Middle frontal gyrus (tissue), 1 donor: ENCODE measurements around the gene BMAL2.

Experiments
- DNase-seq: peaks from one replicate; pipeline ENCODE4 v3.0.0-alpha.2; 2015; ENCODE audit warnings: low spot score; ENCODE audit errors: extremely low spot score

BMAL2 gene

DNA sequence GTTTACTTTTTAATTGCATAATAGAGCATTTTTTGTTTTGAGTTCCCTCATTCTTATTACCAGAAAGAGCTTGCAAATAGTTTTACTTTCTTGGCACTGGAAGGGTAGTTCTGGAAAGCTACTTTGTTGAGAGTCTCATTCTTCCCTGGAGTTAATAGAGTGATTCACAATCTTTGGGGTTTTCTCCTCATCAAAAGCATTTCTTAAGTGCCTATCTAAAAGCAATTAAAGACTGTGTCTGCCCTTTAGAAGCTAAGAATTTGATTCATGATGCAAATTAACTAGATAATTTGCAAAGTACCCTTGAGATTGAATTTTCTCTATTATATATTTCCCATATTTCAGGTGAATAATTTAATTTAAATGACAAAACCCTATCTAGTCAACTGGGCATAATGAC lies 8.1 kb upstream of the BMAL2 start:
- DNase-seq = no peak

DNA sequence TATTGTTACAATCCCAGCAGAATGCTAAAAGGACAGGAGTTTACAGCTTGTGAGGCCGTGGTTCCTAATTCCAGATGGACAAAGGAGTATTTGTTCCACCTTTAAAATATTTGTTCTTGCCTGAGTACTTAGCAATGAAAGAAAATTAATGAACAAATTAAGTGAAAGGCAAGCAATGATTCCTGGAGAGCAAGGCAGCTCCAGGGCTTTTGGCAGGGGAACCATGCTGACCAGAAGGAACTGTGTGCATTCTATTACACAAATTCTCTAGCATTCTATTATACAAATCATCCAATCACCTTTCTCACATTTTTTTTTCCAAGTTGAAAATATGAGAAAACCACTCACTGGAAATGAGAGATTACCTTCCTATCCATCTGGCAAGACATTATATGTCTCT lies 1.8 kb upstream of the BMAL2 start:
- DNase-seq = no peak

DNA sequence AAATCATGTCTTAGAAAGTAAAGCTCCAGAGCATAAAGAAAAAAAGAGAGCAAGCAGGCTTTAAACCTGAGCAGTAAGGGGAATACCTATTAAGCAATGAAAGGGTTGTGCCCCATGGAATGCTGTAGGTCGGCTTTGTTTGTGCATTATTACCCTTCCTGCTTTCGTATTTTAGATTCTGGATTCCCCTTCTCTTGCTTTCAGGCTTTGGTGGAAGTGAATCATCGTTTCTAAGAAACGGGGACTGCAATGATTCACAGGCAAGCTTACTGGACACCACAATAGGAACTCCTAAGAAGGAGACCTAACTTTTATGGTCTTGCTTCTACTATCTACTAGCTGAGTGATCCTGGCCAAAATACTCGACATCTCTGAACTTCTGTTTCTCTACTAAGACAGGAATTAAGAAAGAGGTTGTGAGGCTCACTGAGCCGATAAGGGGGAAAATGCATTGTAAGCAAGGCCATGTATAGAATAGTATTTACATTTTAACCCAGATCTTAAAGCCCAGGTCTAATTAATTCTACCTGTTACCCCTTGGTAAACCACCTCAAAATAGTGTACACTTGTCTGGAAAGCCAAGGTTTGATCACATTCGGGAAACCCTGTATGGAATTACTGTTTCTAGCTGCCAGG lies 1.2 kb upstream of the BMAL2 start:
- DNase-seq = no peak

DNA sequence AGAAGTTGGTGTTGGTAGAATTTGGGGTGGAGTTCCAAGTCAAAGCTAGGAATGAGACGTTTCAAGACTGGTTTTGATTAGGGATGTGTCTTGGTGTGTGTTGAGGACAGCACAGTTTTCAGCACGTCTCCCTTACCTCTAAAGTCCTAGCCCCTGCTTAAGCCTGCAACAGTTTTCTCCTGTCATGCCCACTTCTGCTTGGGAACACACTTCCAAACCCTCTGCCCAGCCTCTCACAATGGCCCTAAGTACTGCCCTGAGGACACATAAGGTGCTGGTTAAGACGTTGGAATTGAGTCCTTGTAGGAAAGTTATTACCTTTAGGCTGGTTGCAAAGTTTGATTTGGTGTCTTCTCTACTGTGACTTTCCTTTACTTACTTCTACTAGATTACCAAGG lies 710 bp upstream of the BMAL2 start:
- no peak for DNase-seq

DNA sequence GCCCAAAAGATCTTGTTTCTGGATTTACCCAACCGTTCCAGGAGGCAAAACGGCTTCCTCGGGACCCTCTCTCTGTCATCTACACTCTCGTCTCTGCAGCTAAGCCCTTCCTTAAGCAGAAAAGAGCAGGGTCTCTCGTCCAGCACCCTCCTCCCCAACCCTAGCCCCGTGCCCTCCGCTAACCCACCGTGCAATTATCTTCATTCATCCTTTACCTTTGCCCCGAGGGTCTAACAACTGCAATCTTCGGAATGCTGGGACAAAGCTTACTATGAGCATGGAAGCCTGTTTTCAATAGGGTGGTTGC lies 276 bp upstream of the BMAL2 start:
- DNase-seq = no peak

DNA sequence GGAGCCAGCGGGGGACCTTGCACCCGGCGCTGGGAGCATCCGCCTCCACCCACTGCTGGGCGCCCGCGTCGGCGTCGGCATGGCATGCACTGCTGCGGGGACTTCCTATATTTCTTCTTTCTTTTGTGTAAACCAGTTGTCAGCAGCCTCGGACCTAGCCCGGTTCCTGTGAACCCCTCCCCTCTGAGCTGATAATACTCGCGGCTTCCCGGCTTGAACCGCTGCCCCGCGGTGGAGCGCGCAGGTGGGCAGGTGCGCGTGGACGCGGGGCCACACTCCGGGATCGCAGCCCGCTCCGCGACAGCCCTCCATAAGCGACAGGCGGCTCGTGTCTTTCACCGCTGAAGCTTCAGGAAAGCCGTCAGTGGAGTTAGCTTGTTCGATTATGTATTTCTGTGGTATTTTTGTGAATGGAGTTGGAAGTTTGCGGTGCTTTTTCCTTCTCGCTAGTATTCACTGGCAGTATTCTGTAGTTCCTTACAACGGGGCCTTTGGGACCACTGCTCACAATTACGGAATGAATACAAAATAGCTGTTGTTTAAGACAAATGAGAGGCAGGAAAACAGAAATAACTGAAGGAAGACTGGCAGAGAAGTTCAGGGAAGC lies 870 bp downstream of the BMAL2 start:
- DNase-seq = no peak

DNA sequence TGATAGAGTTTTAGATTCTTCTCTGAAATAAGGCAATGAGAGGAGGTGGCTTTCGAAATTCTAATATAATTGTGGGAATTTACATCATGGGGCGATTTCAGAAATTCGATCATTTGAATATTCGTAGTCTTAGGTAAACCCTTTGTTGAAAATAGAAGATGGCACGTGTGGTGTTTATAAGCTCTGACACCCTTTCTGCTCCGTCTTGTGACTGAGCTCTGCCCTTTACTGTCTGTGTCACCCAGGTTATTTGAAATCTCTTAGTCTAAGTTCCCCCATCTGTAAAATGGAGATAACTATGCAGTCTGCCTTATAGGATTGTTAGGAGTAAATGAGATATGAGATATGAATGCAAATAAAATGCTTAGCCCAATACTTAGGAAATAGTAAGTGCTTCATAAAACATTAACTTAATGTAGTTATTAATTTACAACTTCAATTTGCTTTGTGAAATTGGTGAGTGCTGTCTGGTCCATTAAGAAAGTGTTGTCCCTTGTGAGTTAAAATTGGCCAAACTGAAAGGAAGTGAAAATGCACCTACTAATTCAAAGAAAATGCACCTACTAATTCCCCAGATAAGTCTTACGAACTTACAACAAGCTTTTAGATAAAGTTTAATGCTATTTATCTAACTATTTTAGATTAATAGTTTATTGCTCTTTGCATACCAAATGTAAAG lies 1.5 kb downstream of the BMAL2 start:
- DNase-seq = no peak

DNA sequence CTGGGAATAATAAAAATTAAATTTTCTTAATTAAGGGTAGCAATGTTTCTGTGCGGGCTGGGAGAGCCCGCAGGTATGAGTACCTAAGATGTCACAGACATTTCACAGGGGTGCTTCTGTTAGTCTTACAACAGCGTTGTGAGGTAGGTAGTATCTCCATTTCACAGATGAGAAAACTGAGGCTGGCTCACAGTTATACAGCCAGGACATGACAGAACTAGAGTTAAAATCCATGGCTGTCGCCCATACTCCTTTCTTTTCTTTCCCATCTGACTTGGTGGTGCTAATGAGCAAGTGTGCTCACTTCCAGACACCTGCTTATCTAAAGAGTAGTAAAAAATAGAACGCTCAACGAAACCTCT lies 2.1 kb downstream of the BMAL2 start:
- no peak for DNase-seq

DNA sequence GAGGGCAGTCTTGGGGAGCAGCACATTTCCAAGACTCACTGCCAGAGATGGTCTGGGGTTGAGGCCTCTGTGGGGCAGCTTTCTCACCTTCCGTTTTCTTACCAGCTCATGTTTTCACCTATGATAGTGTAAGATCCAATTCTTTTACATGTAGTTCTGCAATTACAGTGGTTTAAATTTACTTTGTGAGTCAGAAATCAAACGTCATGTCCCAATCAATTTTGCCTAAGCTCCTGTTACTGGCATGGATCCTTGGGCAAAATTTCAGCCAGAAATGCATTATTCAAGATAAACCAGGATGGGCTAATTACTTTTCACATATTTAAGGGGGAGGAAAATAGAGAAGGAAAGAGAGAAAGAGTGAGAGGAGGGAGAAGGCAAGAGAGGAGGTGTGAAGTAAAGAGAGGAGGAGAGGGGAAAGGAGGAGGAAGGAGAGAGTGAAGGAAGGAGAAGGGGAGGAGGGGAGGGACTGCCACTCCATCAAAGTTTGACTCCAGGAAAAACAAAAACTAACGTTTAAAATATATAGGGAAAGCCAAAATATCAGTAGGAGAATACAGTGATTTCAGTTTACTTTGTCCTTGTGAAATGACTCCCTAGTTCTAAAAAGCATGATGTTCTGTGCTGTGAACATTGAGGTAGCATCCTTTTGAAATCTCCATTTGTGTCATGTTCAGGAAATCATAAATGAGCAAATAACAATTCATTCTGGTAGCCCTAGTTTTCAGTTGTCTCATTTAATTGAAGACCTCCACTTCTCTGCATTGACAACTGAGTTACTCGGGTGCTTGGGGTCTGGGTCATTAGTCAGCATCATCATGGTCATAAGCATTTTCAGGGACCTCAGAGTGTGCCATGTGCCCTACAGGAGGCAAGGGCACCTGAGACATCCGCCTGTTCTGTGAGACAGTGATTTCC lies 3.0 kb downstream of the BMAL2 start:
- no peak for DNase-seq

DNA sequence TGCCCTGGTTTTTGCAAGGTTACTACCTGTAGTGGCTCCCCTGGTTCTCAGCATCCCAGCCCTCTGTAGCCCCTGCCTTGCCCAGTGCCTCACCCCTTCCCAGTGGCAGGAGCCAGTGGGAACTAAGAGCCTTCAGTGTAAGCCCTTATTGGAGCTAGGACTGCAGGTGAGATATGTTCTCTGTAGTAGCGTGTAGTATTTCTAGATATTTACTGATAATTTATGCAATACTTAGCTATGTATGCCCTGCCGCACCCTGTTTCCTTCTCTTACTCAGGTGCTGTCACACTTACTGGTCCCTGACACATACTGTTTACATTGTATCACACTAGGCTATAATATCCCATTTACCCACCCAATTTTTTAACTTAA lies 3.6 kb downstream of the BMAL2 start:
- no peak for DNase-seq

DNA sequence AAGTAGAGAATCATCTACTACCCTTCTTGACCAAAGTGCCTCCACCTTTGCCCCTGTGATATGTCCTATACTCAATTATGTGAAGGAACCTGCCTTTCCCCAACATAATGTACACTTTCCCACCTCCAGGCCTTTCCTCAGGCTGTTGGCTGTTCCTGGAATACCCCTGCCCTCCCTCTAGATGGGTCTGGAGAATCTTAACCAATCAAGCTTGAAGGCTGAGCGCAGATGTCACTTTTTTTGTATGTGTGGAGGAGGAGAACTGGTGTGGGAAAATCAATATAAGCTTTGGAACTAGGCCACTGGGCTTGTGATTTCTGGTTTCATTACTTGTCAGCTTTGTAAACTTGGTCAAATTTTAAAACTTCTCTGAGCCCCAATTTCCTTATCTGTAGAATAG lies 4.7 kb downstream of the BMAL2 start:
- DNase-seq = no peak

DNA sequence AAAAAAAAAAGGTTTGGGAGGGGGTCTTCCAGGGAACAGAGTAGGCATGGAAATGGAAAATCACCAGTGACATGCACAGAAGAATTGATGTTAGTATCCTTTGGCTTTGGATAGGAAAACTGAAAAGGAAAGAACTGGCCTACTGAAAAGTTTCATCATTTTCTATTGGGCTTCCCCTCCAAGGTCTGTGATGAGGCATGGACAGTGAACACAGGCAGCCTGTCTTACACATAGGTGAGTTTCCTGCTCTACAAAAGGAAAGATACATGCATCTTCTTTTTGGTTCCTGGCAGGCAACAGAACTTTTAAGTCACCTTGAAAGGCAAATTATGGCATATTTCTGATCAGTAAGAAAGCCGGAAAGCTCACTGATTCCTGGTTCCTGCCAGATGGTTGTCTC lies 5.8 kb downstream of the BMAL2 start:
- no peak for DNase-seq

DNA sequence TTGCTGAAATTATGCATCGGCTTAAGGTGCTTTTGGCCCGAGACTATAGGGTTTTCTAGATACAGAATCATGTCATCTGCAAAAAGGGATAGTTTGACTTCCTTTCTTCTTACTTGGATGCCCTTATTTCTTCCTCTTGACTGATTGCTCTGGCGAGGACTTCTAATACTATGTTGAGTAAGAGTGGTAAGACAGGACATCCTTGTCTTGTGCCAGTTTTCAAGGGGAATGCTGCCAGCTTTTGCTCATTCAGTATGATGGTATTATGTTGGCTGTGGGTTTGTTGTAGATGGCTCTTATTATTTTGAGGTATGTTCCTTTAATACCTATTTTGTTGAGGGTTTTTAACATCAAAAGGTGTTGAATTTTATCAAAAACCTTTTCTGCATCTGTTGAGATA lies 8.3 kb downstream of the BMAL2 start:
- no peak for DNase-seq

DNA sequence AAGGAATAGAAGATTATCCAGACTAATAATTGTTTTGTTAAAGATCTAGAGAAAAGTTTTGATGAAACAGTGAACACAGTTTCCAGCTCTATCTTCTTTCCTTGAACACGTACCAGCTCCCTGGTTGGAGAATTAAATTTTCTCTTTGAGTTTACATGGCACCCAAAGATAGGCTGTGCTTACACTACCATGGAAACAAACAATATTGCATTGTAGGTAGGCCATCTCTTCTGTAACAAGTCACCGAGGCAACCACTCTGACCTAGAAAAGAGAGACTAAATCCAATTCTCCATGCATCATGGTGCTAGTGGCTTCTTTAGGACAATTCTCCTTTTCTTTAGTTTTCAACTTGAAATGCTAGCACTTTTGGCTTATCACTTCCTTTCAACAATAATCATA lies 9.9 kb downstream of the BMAL2 start:
- no peak for DNase-seq

DNA sequence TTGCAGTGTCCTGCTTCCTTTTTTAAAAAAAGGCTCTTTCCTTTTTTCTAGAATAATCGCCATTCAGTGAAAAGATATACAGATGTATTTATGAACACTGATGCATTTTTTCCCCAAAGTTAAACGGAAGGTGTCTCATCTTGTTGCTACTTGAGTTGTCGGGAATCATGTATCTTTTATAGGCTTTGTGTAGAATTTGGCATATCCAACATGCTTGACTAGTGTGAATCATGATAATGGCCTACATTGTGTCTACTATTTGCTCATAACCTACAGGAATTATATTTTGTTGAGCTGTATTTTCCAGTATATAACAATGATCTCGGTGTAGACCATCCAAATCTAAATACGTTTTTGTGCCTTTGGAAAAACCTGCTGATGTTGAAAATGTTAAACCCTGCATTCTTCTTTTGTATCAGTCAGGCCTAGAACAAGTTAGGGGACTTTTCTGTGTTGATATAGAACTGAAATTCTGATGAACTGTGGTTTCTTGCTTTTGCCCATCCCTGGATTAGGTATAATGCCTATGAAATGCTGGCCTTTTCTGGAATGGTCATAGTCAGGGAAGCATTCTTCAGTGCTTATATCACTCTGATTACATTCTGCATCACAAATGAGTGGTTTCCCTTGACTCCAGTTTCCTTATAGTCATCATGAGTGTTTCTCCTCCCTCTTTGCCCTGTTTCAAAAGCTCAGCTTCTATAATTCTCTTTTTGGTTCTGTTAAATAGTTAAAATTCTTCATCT lies 10.8 kb downstream of the BMAL2 start:
- no peak for DNase-seq

DNA sequence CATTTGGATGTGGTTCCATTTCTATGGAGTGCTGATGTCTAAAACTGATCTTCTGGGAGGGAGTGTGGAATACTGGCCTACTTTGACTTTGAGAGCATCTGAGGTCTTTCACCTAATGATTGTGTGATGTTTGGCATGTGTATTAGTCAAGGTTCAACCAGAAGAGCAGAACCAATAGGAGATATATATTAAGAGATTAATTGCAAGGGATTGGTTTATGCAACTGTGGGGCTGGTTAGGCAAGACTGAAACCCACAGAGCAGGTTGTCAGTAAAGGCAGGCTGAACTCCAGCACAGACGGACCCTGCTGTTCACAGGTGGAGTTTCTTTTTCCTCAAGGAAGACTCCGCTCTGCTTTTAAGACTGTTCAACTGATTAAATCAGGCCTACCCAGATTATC lies 11.6 kb downstream of the BMAL2 start:
- no peak for DNase-seq

DNA sequence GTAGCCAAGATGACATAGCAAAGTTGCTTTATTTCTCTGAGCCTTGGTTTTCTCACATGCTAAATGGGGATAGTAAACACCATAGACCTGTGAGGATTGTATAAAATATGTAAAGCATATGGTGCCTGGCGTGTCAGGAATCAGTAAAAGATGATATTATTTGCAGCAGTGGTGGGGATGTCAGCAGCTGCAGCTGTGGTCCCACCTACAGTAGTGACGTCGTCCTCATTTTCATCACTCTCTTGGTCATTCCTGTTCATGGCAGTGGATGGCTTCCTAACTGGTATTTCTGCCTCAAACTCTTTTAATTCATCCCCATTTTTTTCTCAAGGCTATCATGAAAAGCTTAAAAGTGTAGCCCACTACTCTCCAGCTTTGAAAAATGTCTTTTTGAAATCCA lies 12.1 kb downstream of the BMAL2 start:
- DNase-seq = no peak

DNA sequence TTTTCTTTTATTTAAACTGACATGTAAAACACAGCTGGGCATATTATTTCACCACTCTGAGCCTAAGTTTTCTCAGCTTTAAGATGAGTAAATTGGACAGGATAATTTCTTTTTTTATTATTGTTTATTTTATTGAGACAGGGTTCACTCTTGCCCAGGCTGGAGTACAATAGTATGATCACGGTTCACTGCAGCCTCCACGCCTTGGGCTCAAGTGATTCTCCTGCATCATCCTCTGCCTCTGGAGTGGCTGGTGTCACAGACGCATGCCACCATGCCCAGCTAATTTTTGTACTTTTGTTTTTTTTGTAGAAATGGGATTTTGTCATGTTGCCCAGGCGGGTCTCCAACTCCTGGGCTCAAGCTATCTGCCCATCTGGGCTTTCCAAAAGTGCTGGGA lies 12.7 kb downstream of the BMAL2 start:
- DNase-seq = no peak

DNA sequence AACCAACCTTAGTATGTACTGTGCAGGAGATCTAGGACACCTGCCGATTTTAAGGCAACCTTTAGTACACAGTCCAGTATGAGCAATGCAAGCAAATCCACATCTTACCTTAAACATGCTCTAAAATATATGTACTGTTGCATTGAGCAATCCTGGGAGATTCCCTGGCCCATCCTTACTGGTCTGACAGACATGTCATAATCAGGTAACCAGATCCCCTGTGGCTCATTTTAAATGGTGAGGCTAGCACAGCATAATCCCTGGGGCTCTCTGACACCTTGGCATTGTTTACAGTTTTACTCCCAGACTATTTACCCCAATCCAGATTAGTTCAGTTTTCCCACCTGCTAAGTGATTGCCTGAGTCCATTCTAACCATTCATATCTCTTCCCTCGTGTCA lies 15.1 kb downstream of the BMAL2 start:
- DNase-seq = no peak

DNA sequence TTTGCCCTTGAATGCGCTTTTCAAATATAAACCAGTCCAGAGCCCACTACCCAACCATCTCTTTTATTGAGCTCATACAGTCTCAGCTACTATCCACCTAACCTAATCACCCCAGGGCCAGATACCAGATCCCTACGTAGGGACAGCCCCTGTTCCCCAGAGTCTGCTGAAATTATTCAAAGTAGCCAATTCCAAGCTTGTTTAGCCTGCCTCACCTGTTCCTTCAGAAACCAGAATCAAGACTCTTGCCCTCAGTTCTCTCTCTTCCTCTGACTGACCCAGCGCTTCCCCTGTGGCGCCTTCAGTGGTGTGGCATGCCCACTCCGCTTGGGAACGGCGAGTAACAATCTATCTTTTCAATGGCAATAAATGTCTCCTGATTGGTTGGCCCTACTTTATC lies 18.8 kb downstream of the BMAL2 start:
- DNase-seq = no peak

DNA sequence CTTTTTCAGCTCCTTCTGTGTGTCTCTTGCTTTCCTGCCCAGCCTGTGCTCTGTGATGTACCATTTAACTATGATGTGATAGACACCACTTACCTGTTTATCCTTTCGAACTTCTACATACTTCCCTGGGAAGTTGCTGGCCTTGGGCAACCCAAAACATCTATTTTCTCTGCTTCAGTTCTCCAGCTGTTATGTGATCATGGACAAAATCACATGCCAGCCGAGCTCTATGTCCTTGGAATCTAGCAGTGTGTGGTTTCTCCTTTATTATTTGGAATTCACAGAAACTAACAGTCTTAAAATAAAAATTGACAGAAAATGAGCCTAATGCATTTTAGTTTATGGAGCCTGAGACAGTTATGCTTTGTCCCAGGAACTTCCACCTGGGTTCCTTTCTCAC lies 22.9 kb downstream of the BMAL2 start:
- no peak for DNase-seq

DNA sequence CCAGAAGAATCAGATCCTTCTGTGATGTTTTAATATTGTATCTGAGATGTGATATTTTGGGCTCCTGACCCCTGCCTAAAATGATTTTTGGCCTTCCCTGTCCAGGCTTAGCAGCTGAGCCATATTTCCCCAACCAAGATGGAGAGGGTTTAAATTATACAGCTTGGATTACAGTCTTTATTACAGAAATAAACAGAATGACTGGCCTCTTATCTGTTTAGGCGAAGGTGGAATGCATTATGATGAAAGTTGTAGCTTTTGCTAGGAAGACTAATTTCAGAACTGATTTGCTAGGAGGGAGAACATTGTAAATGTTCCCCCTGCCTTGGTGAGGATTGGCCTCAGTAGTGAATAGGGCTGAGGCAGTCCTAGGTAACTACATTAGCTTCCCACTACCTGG lies 23.3 kb downstream of the BMAL2 start:
- DNase-seq = no peak
